Measurements from ENCODE around the gene KCTD11.
"Not testable (repeated sequence)": the region's sequence is repeated elsewhere in the genome, so short reads cannot be mapped to it uniquely, and the experiment has no call there.

Gene KCTD11

GRCh38 chr17:7334938-7335538 lies 16.9 kb upstream of the KCTD11 start:
- Histone ChIP-seq H3K27ac (peak overlapping the region in 8 of 11 experiments; percentile 6 to 83 (median 76); a peak in 15 of 22 replicates), H3K4me1 (peaks cover 69 to 97% (median 91%) of the 10 kb centered on the region in 10 experiments), H4K20me1 (peaks cover 0 to 24% (median 0%) of the 10 kb centered on the region in 11 experiments; a peak in 3 of 22 replicates), H3K36me3 (peaks cover 0 to 21% (median 0%) of the 10 kb centered on the region in 11 experiments; a peak in 9 of 22 replicates), H3K4me2 (peak overlapping the region; percentile 95 to 100 (median 99); a peak in 21 of 22 replicates), H3K27me3 (no peaks in the 10 kb centered on the region), H3K9me3 (replicated peaks in 1 of 11) (no peaks in the 10 kb centered on the region), H3K9ac (peak overlapping the region in 5 of 11 experiments; percentile 67 to 77 (median 76); a peak in 5 of 22 replicates), H3K4me3 (no peak overlapping the region)
- no peak for TF ChIP-seq Cebpa-rat (IDR thresholded peaks at IDR 0.05)

DNA sequence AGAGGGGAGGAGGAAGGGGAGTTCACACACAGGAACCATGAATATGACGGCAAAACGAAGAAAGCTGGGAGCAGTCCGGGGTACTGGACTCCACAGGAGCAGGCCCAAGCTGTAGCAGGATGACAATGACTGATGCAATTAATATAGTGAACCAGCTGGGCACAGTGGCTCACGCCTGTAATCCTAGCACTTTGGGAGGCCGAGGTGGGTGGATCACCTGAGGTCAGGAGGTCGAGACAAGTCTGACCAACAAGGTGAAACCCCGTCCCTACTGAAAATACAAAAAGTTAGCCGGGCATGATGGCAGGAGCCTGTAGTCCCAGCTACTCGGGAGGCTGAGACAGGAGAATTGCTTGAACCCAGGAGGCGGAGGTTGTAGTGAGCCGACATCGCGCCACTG lies 16.2 kb upstream of the KCTD11 start:
- Histone ChIP-seq H3K36me3 (peaks cover 0 to 28% (median under 1%) of the 10 kb centered on the region in 11 experiments; a peak in 10 of 22 replicates), H3K4me3 (peak overlapping the region; percentile 56 to 77 (median 63); a peak in 16 of 20 replicates), H4K20me1 (peaks cover 0 to 30% (median 0%) of the 10 kb centered on the region in 11 experiments; a peak in 4 of 22 replicates), H3K9ac (peak overlapping the region; percentile 67 to 78 (median 76); a peak in 20 of 22 replicates), H3K4me2 (peak overlapping the region; percentile 95 to 100 (median 99)), H3K27ac (peak overlapping the region in 9 of 11 experiments; percentile 42 to 83 (median 75); a peak in 17 of 22 replicates), H3K4me1 (peaks cover 67 to 97% (median 89%) of the 10 kb centered on the region in 10 experiments)
- not testable (repeated sequence) for H3K27me3 ChIP-seq; H3K9me3 ChIP-seq (replicated peaks in 1 of 11)

DNA sequence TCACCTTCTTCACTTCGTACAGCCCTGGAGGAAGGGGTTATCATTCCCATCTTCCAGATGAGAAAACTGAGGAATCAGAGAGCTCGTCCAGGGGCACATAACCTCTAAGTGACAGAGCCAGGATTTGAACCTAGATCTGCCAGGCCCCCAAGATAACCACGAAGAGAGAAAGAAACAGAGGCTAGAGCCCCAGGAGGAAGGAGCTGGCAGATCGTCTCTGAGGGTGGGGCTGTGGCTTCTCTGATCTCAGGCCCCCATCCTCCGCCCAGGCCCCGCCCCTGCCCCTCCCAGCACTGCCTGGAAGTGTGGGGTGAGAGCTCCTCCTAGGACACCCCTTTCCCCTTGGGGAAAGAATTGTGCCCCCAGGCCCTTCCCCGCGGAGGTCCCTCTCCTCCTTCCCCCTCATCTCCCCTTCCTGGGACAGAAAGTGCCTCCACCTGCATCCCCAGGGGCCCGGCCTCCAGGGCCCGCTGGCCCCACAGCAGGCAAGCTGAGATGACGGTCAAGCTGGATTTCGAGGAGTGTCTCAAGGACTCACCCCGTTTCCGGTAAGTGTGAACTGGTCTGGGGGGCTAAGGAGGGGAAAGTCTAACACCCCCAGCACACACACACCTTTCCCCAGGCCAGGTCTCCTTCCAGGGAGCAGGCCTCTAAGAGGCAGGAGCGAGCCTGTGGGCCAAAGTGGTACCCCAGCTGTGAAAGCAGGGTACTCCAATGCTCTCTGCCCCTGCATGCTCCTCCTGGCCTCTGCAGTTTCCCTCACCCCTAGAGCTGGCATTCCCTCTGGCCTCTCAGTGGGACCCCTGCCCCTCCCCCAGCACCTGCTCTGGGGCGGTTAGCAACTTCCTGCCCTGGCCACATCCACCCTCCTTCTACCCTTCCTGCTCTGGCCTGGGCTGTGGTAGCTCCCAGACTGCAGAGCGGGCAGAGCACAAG lies 15.5 kb upstream of the KCTD11 start, which contains the start of gene ACAP1:
ACAP1 (plus strand) TSS at position 290 of the 936 bp plus-strand sequence; CDS start at position 496, 206 bp downstream.
- Histone ChIP-seq H3K9ac (peak within 1 kb of the TSS; percentile 67 to 78 (median 76)), H3K4me3 (peak within 1 kb of the TSS; percentile 56 to 77 (median 63)), H3K27ac (peak within 1 kb of the TSS; percentile 50 to 83 (median 75); a peak in 20 of 22 replicates)

GRCh38 chr17:7337600-7337999 lies 14.4 kb upstream of the KCTD11 start:
- Histone ChIP-seq H3K4me1 (peaks cover 55 to 79% (median 71%) of the 10 kb centered on the region in 10 experiments), H3K4me2 (peak overlapping the region; percentile 95 to 100 (median 99)), H3K27ac (peak overlapping the region in 8 of 11 experiments; percentile 65 to 83 (median 76); a peak in 16 of 22 replicates), H3K4me3 (peak overlapping the region; percentile 56 to 77 (median 63); a peak in 16 of 20 replicates), H3K36me3 (peaks cover 0 to 47% (median 17%) of the 10 kb centered on the region in 11 experiments; a peak in 18 of 22 replicates), H3K9ac (peak overlapping the region; percentile 3 to 77 (median 75); a peak in 18 of 22 replicates), H4K20me1 (peaks cover 0 to 43% (median 0%) of the 10 kb centered on the region in 11 experiments; a peak in 6 of 22 replicates)
- H3K27me3 ChIP-seq; H3K9me3 ChIP-seq (replicated peaks in 1 of 11): not testable (repeated sequence)

More for the DNA sequence above, 15.5 kb upstream of the KCTD11 start, which contains the start of gene ACAP1:
- Histone ChIP-seq H3K27me3 (no peaks in the 10 kb centered on the region), H3K4me2 (peak within 1 kb of the TSS; percentile 95 to 100 (median 99)), H3K4me1 (peaks cover 64 to 90% (median 82%) of the 10 kb centered on the region in 10 experiments), H3K36me3 (peaks cover 0 to 36% (median 6%) of the 10 kb centered on the region in 11 experiments; a peak in 15 of 22 replicates), H3K9me3 (replicated peaks in 1 of 11) (no peaks in the 10 kb centered on the region), H4K20me1 (peaks cover 0 to 37% (median 0%) of the 10 kb centered on the region in 11 experiments; a peak in 6 of 22 replicates)
- no peak for TF ChIP-seq Cebpa-rat (IDR thresholded peaks at IDR 0.05)

DNA sequence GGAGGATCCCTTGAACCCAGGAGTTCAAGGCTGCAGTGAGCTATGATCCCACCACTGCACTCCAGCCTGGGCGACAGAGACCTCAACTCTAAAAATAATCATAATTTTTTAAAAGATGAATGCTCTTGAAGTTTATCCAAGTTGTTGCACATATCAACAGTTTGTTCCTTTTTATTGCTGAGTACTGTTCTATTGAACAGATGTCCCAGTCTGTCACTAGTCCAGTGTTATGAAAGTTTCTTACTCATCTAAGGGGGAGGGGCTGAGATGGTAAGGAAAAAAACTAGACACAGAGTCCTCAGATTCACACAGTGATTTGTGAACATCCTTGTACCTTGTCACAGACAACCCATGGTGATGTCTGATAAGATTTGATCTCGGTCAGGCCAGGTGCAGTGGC lies 11.8 kb upstream of the KCTD11 start:
- Histone ChIP-seq H3K4me3 (no peak overlapping the region), H3K36me3 (peaks cover 0 to 67% (median 30%) of the 10 kb centered on the region in 11 experiments; a peak in 18 of 22 replicates), H3K9ac (peak overlapping the region in 1 of 11 experiments; percentile 29; a peak in 1 of 22 replicates), H3K9me3 (replicated peaks in 1 of 11) (no peaks in the 10 kb centered on the region), H3K27me3 (no peaks in the 10 kb centered on the region), H4K20me1 (peaks cover 0 to 63% (median 0%) of the 10 kb centered on the region in 11 experiments; a peak in 6 of 22 replicates), H3K4me2 (peak overlapping the region in 8 of 11 experiments; percentile 1 to 40 (median 15); a peak in 6 of 22 replicates), H3K27ac (peak overlapping the region in 1 of 11 experiments; percentile 27; a peak in 3 of 22 replicates), H3K4me1 (peaks cover 42 to 63% (median 51%) of the 10 kb centered on the region in 10 experiments)
- no peak for TF ChIP-seq Cebpa-rat (IDR thresholded peaks at IDR 0.05)

DNA sequence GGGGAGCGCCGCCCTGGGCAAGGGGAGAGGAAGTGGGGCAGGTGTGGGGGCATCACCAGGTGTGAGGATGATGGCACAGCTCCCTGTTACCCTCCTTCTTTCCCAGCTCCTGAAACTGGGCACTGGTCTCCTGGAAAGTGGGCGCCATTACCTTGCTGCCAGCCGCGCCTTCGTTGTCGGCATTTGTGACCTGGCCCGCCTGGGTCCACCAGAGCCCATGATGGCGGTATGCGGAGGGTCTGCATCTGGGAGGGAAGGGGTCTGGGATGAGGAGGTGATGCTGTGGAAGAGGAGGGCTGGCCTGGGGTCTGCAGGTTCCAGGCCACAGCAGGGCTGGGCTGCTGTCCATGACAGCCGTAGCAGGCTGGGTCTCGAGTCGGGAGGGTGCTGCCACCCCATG lies 10.1 kb upstream of the KCTD11 start:
- Histone ChIP-seq H3K27ac (no peak overlapping the region), H3K4me2 (no peak overlapping the region), H3K27me3 (no peaks in the 10 kb centered on the region), H3K9ac (no peak overlapping the region), H4K20me1 (peaks cover 0 to 80% (median 0%) of the 10 kb centered on the region in 11 experiments; a peak in 8 of 22 replicates), H3K9me3 (replicated peaks in 1 of 11) (no peaks in the 10 kb centered on the region), H3K4me1 (peaks cover 26 to 47% (median 35%) of the 10 kb centered on the region in 10 experiments), H3K4me3 (no peak overlapping the region), H3K36me3 (peaks cover 5 to 77% (median 37%) of the 10 kb centered on the region in 11 experiments; a peak in 19 of 22 replicates)
- TF ChIP-seq Cebpa-rat (IDR thresholded peaks at IDR 0.05) = no peak

GRCh38 chr17:7343250-7343649 lies 8.7 kb upstream of the KCTD11 start:
- no peaks in the 10 kb centered on the region for H3K9me3 ChIP-seq (replicated peaks in 1 of 11)
- H3K4me3 ChIP-seq = no peak overlapping the region
- TF ChIP-seq Cebpa-rat (IDR thresholded peaks at IDR 0.05) = no peak
- H3K27ac ChIP-seq = no peak overlapping the region
- peak overlapping the region in 6 of 11 experiments; percentile 13 to 51 (median 31); a peak in 6 of 22 replicates for H3K9ac ChIP-seq
- H3K4me1 ChIP-seq = peaks cover 12 to 33% (median 22%) of the 10 kb centered on the region in 10 experiments
- H3K4me2 ChIP-seq = no peak overlapping the region; a peak in 1 of 22 replicates
- H4K20me1 ChIP-seq = peaks cover 0 to 87% (median 0%) of the 10 kb centered on the region in 11 experiments; a peak in 8 of 22 replicates
- H3K36me3 ChIP-seq = peaks cover 9 to 88% (median 49%) of the 10 kb centered on the region in 11 experiments; a peak in 19 of 22 replicates
- H3K27me3 ChIP-seq = no peaks in the 10 kb centered on the region

Data from BLaER1 treated with 17β-estradiol and CSF1 and Interleukin-3, amounts not matched to agents 10 nM and 100 nM (cell line).